HG03469 (cell line): ENCODE data around the gene ACSL5.
"Not testable (repeated sequence)": the region's sequence is repeated elsewhere in the genome, so short reads cannot be mapped to it uniquely, and the experiment has no call there.

Experiments used
- ATAC-seq: cut with Tn5 transposase; IDR thresholded peaks from one replicate; pipeline ENCODE4 v1.9.1; 2021; ENCODE audit warnings: mild to moderate bottlenecking, moderate library complexity, moderate number of reproducible peaks; ENCODE audit not compliant: unreplicated experiment

Gene ACSL5

GRCh38 chr10:112372182-112372810, 1.6 kb upstream of the ACSL5 start:
- not testable (repeated sequence) for ATAC-seq

GRCh38 chr10:112374724-112375541, 1.0 kb downstream of the ACSL5 start:
- ATAC-seq = peak; percentile 49

- ATAC-seq = peak; percentile 72
Observed at GRCh38 chr10:112375721-112376395, 1.9 kb downstream of the ACSL5 start.

GRCh38 chr10:112376396-112376790, 2.5 kb downstream of the ACSL5 start:
- no peak for ATAC-seq

GRCh38 chr10:112377116-112377515, 3.2 kb downstream of the ACSL5 start:
- ATAC-seq = not testable (repeated sequence)

GRCh38 chr10:112379635-112380296, 5.8 kb downstream of the ACSL5 start:
- ATAC-seq = no peak

GRCh38 chr10:112382515-112383235, 8.8 kb downstream of the ACSL5 start:
- no peak for ATAC-seq

- ATAC-seq = no peak
Observed at GRCh38 chr10:112383325-112383724, 9.4 kb downstream of the ACSL5 start.

- no peak for ATAC-seq
Observed at GRCh38 chr10:112384141-112384540, 10.2 kb downstream of the ACSL5 start.

GRCh38 chr10:112385201-112385600, 11.3 kb downstream of the ACSL5 start:
- no peak for ATAC-seq

- not testable (repeated sequence) for ATAC-seq
Observed at GRCh38 chr10:112388056-112388455, 14.1 kb downstream of the ACSL5 start.

GRCh38 chr10:112388548-112388947, 14.6 kb downstream of the ACSL5 start:
- no peak for ATAC-seq

- ATAC-seq = peak; percentile 62
Observed at GRCh38 chr10:112389271-112389822, 15.4 kb downstream of the ACSL5 start.

- no peak for ATAC-seq
Observed at GRCh38 chr10:112390125-112390703, 16.3 kb downstream of the ACSL5 start.

GRCh38 chr10:112393341-112393740, 19.4 kb downstream of the ACSL5 start:
- ATAC-seq = no peak

GRCh38 chr10:112393827-112394226, 19.9 kb downstream of the ACSL5 start:
- no peak for ATAC-seq

GRCh38 chr10:112394475-112394875, 20.6 kb downstream of the ACSL5 start:
- no peak for ATAC-seq

GRCh38 chr10:112395809-112396530, 22.1 kb downstream of the ACSL5 start:
- no peak for ATAC-seq

GRCh38 chr10:112397592-112397991, 23.7 kb downstream of the ACSL5 start:
- ATAC-seq = no peak
